ENCODE data around the gene GMPR2. TPM values are rescaled to one million over a fixed set of nuclear protein-coding genes. Genes with fewer than 3 reads are reported as not detected.

Gene GMPR2
- total RNA-seq, 1 donor from 2014 or later = 37.5 TPM

- Histone ChIP-seq H3K36me3 (no peaks in the 10 kb centered on the region), H3K27me3 (no peaks in the 10 kb centered on the region), H3K4me1 (no peaks in the 10 kb centered on the region), H3K9me3 (no peaks in the 10 kb centered on the region), H3K4me3 (no peak overlapping the region), H3K27ac (no peak overlapping the region)
- no peak for TF ChIP-seq CTCF (IDR thresholded peaks at IDR 0.05)
- no peak for DNase-seq (ENCODE audit: low spot score in 2 of 2)
- intact Hi-C loops (cut with DNase I) = no loop called here
These were observed 28.7 kb downstream of the GMPR2 start for GRCh38 chr14:24261256-24261968.

GRCh38 chr14:24261969-24262327 is 29.2 kb downstream of the GMPR2 start:
- intact Hi-C loops (cut with DNase I) = no loop called here
- H3K27me3 ChIP-seq = no peaks in the 10 kb centered on the region
- no peak for TF ChIP-seq CTCF (IDR thresholded peaks at IDR 0.05)
- no peak overlapping the region for H3K27ac ChIP-seq
- peaks cover 0 to under 1% of the 10 kb centered on the region in 2 donors for H3K36me3 ChIP-seq
- DNase-seq (ENCODE audit: low spot score in 2 of 2) = no peak
- no peak overlapping the region for H3K4me3 ChIP-seq
- H3K9me3 ChIP-seq = no peaks in the 10 kb centered on the region
- no peaks in the 10 kb centered on the region for H3K4me1 ChIP-seq

- Histone ChIP-seq H3K27ac (no peak within 1 kb of the TSS), H3K36me3 (peaks cover 4 to 11% of the 10 kb centered on the region in 2 donors), H3K4me3 (no peak within 1 kb of the TSS), H3K27me3 (no peaks in the 10 kb centered on the region), H3K4me1 (no peaks in the 10 kb centered on the region), H3K9me3 (no peaks in the 10 kb centered on the region)
- intact Hi-C loops (cut with DNase I) = no loop called here
- no peak for DNase-seq (ENCODE audit: low spot score in 2 of 2)
- no peak for TF ChIP-seq CTCF (IDR thresholded peaks at IDR 0.05)
These were observed 30.3 kb downstream of the GMPR2 start, which contains the start of gene TGM1 for GRCh38 chr14:24262821-24263733. TSS of gene TGM1 (minus strand) at chr14:24263177. CDS start at chr14:24262352, 825 bp downstream.

- no peak overlapping the region for H3K27ac ChIP-seq
- H3K4me1 ChIP-seq = no peaks in the 10 kb centered on the region
- intact Hi-C loops (cut with DNase I) = no loop called here
- TF ChIP-seq CTCF (IDR thresholded peaks at IDR 0.05) = no peak
- DNase-seq (ENCODE audit: low spot score in 2 of 2) = no peak
- no peaks in the 10 kb centered on the region for H3K9me3 ChIP-seq
- H3K4me3 ChIP-seq = no peak overlapping the region
- H3K36me3 ChIP-seq = peaks cover 4 to 17% of the 10 kb centered on the region in 2 donors
- H3K27me3 ChIP-seq = no peaks in the 10 kb centered on the region
These were observed 31.1 kb downstream of the GMPR2 start for GRCh38 chr14:24263848-24264247.

GRCh38 chr14:24264298-24264697 is 31.6 kb downstream of the GMPR2 start:
- no peak for DNase-seq (ENCODE audit: low spot score in 2 of 2)
- Histone ChIP-seq H3K9me3 (no peaks in the 10 kb centered on the region), H3K27ac (no peak overlapping the region), H3K4me3 (no peak overlapping the region), H3K27me3 (no peaks in the 10 kb centered on the region), H3K36me3 (peaks cover 4 to 21% of the 10 kb centered on the region in 2 donors), H3K4me1 (no peaks in the 10 kb centered on the region)
- intact Hi-C loops (cut with DNase I) = no loop called here
- TF ChIP-seq CTCF (IDR thresholded peaks at IDR 0.05) = no peak
